ENCODE data around the gene RHEB. TPM values are rescaled to one million over a fixed set of nuclear protein-coding genes. Genes with fewer than 3 reads are reported as not detected.

RHEB gene
- total and polyA plus RNA-seq, 2 of the 13 experiments (the other 11 are each of a cell fraction or from before 2014, with no cell fraction given): 55.0 to 77.6 TPM

DNA sequence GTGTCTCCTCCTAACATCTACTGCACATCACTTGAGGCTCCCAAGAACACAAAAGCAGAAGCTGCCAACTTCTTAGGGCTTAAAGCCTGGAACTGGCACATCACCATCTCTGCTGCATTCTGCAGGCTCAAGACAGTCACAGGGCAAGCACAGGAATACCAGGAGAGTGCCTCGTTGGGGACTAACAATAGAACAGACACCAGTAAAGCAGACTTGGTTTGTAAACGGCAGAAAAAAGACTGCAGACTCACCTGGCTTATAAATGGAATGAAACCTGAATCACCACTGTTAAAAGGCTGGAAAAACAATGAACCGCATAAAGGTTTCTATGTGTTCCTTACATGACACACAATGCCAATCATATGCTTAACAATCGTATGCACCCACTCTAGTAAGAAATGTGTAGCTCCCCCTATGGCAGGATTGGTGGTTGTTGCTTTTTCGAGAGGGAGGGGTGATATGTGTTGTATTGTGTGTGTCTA is 12.8 kb downstream of the RHEB start:
- H3K79me2 ChIP-seq (ENCODE audit: insufficient read depth, low read length): peaks cover 97% of the 10 kb centered on the region
- peaks cover 62% of the 10 kb centered on the region for H4K20me1 ChIP-seq (ENCODE audit: insufficient read depth, low read length)
- peaks cover 46% of the 10 kb centered on the region for H3K4me1 ChIP-seq (ENCODE audit: insufficient read depth, low read length)
- no peaks in the 10 kb centered on the region for H3K9me3 ChIP-seq (ENCODE audit: low read length)
- H3K27me3 ChIP-seq (ENCODE audit: control insufficient read depth in 1 of 2, insufficient read depth in 2 of 2, low read length in 2 of 2): no peaks in the 10 kb centered on the region
- ChIA-PET CTCF (ENCODE audit: low intra/inter-chr PET ratio, low total read pairs) (no interaction called here), POLR2A (no interaction called here)
- DNase-seq (ENCODE audit: low spot score) (no peak), FAIRE-seq (no peak), ATAC-seq (no peak)
- no peaks in the 10 kb centered on the region; a peak in 1 of 5 replicates for H3K36me3 ChIP-seq (replicated peaks in 1 of 2; ENCODE audit: control insufficient read depth in 1 of 2, insufficient read depth in 2 of 2, low read length in 2 of 2)
- TF ChIP-seq CENPBD1 (CRISPR knock-in tag; IDR thresholded peaks at IDR 0.05; ENCODE audit: borderline replicate concordance, low read depth): no peak
- TF ChIP-seq ZNF549 (CRISPR knock-in tag; IDR thresholded peaks at IDR 0.05): no peak
- TF ChIP-seq ZNF644 (CRISPR knock-in tag; IDR thresholded peaks at IDR 0.05; ENCODE audit: low read depth): no peak
- TF ChIP-seq POGZ (CRISPR knock-in tag; IDR thresholded peaks at IDR 0.05): no peak
- TF ChIP-seq, protein P1, sequence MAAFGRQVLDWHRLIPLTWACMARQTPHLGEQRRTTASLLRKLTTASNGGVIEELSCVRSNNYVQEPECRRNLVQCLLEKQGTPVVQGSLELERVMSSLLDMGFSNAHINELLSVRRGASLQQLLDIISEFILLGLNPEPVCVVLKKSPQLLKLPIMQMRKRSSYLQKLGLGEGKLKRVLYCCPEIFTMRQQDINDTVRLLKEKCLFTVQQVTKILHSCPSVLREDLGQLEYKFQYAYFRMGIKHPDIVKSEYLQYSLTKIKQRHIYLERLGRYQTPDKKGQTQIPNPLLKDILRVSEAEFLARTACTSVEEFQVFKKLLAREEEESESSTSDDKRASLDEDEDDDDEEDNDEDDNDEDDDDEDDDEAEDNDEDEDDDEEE (CRISPR knock-in tag; IDR thresholded peaks at IDR 0.05): no peak
- no peak for TF ChIP-seq MAFF (IDR thresholded peaks at IDR 0.05; ENCODE audit: low read depth, low read length)
- TF ChIP-seq ETV5 (CRISPR knock-in tag; IDR thresholded peaks at IDR 0.05; ENCODE audit: borderline replicate concordance): no peak
- TF ChIP-seq TBX3 (IDR thresholded peaks at IDR 0.05; ENCODE audit: borderline replicate concordance): no peak
- intact Hi-C loops (cut with micrococcal nuclease; ENCODE audit: unreplicated experiment): no loop called here
- no peak overlapping the region for H3K4me3 ChIP-seq (replicated peaks in 1 of 3; ENCODE audit: insufficient read depth in 1 of 3, low read depth in 2 of 3, low read length in 3 of 3)
- H3K27ac ChIP-seq (ENCODE audit: extremely low read length, insufficient read depth, low read length): no peak overlapping the region
- H2AFZ ChIP-seq (ENCODE audit: low read length): no peak overlapping the region
- WGBS (ENCODE audit: low lambda C conversion rate): 88% methylated on average over 5 of the region's 5 CpGs
- no TSS peak for BruUV-seq (replicated peaks)
- H3K4me2 ChIP-seq (ENCODE audit: low read depth, low read length): no peak overlapping the region
- in situ Hi-C loops (cut with HindIII; ENCODE audit: extremely low pct_ligation_motif_present, low pct_unique_long_range_greater_than_20kb): no loop called here
- H3K9ac ChIP-seq (ENCODE audit: insufficient read depth, low read depth, low read length): no peak overlapping the region

All from HepG2 (cell line).